ENCODE measurements around the gene MXRA8. TPM values are rescaled to one million over a fixed set of nuclear protein-coding genes. Genes with fewer than 3 reads are reported as not detected.

The MXRA8 gene
- polyA plus RNA-seq, 1 donor = 73.1 TPM

GRCh38 chr1:1348420-1349255 is 9.7 kb downstream of the MXRA8 start:
- no peak for DNase-seq

- DNase-seq = no peak
These were observed 10.5 kb downstream of the MXRA8 start for GRCh38 chr1:1347663-1348419.

GRCh38 chr1:1347026-1347595 is 11.2 kb downstream of the MXRA8 start:
- DNase-seq = no peak

GRCh38 chr1:1346501-1346890 is 11.9 kb downstream of the MXRA8 start:
- no peak for DNase-seq

- DNase-seq = no peak
These were observed 12.4 kb downstream of the MXRA8 start for GRCh38 chr1:1345860-1346500.

- no peak for DNase-seq
These were observed 13.0 kb downstream of the MXRA8 start for GRCh38 chr1:1345384-1345783.

- DNase-seq = no peak
These were observed 13.5 kb downstream of the MXRA8 start for GRCh38 chr1:1344655-1345361.

GRCh38 chr1:1343811-1344421 is 14.4 kb downstream of the MXRA8 start:
- no peak for DNase-seq

- no peak for DNase-seq
These were observed 15.7 kb downstream of the MXRA8 start for GRCh38 chr1:1342584-1343115.

GRCh38 chr1:1342061-1342562 is 16.2 kb downstream of the MXRA8 start:
- no peak for DNase-seq

GRCh38 chr1:1341549-1342021 is 16.8 kb downstream of the MXRA8 start:
- DNase-seq = no peak

GRCh38 chr1:1340791-1341548 is 17.4 kb downstream of the MXRA8 start:
- no peak for DNase-seq

- no peak for DNase-seq
These were observed 18.2 kb downstream of the MXRA8 start for GRCh38 chr1:1340185-1340584.

GRCh38 chr1:1338278-1338677 is 20.1 kb downstream of the MXRA8 start:
- no peak for DNase-seq

GRCh38 chr1:1337793-1338147 is 20.6 kb downstream of the MXRA8 start:
- DNase-seq = no peak

- DNase-seq = no peak
These were observed 21.2 kb downstream of the MXRA8 start for GRCh38 chr1:1336931-1337792.

- DNase-seq = no peak
These were observed 21.9 kb downstream of the MXRA8 start for GRCh38 chr1:1336446-1336845.

- no peak for DNase-seq
These were observed 22.5 kb downstream of the MXRA8 start for GRCh38 chr1:1335792-1336248.

GRCh38 chr1:1335283-1335682 is 23.1 kb downstream of the MXRA8 start:
- no peak for DNase-seq
